A172 (cell line): ENCODE measurements around the gene CYP39A1. TPM values are rescaled to one million over a fixed set of nuclear protein-coding genes. Genes with fewer than 3 reads are reported as not detected.

Source experiments
- DNase-seq: peaks from one replicate; pipeline ENCODE4 v3.0.0-alpha.2; 2015; ENCODE audit warnings: low spot score
- total RNA-seq: library from RNA; depleted of rRNA; stranded (reverse); fragments of >200 nt; shearing (Covaris generic); gene quantifications from 2 replicates; pipeline ENCODE4 v1.2.3, GENCODE V29; 2014

CYP39A1 gene
- total RNA-seq, 1 experiment from 2014 or later, result not detected

- no peak for DNase-seq
These were observed 60.6 kb downstream of the CYP39A1 start for GRCh38 chr6:46592046-46592445.

GRCh38 chr6:46590765-46591164 is 61.9 kb downstream of the CYP39A1 start:
- DNase-seq, result no peak

- DNase-seq, result no peak
These were observed 65.7 kb downstream of the CYP39A1 start for GRCh38 chr6:46586906-46587305.

- DNase-seq, result no peak
These were observed 68.0 kb downstream of the CYP39A1 start for GRCh38 chr6:46584586-46584985.

- no peak for DNase-seq
These were observed 68.9 kb downstream of the CYP39A1 start for GRCh38 chr6:46583721-46584120.

- DNase-seq, result no peak
These were observed 69.5 kb downstream of the CYP39A1 start for GRCh38 chr6:46583081-46583480.

GRCh38 chr6:46581459-46582177 is 71.0 kb downstream of the CYP39A1 start:
- no peak for DNase-seq

- no peak for DNase-seq
These were observed 77.1 kb downstream of the CYP39A1 start for GRCh38 chr6:46575530-46575929.

- no peak for DNase-seq
These were observed 79.5 kb downstream of the CYP39A1 start for GRCh38 chr6:46573140-46573539.

- DNase-seq, result no peak
These were observed 87.1 kb downstream of the CYP39A1 start for GRCh38 chr6:46565531-46565930.

- no peak for DNase-seq
These were observed 88.7 kb downstream of the CYP39A1 start for GRCh38 chr6:46563924-46564323.

- no peak for DNase-seq
These were observed 96.6 kb downstream of the CYP39A1 start for GRCh38 chr6:46556053-46556452.

GRCh38 chr6:46555129-46555528 is 97.5 kb downstream of the CYP39A1 start:
- DNase-seq, result no peak

- no peak for DNase-seq
These were observed 103.5 kb downstream of the CYP39A1 start for GRCh38 chr6:46549155-46549554.

- no peak for DNase-seq
These were observed 111.1 kb downstream of the CYP39A1 start for GRCh38 chr6:46541556-46541955.

- no peak for DNase-seq
These were observed 112.8 kb downstream of the CYP39A1 start for GRCh38 chr6:46539866-46540265.

- no peak for DNase-seq
These were observed 113.7 kb downstream of the CYP39A1 start for GRCh38 chr6:46538800-46539480.

- DNase-seq, result no peak
These were observed 121.7 kb downstream of the CYP39A1 start for GRCh38 chr6:46530896-46531295.

GRCh38 chr6:46528961-46529750 is 123.5 kb downstream of the CYP39A1 start:
- no peak for DNase-seq

GRCh38 chr6:46526607-46527006 is 126.0 kb downstream of the CYP39A1 start:
- no peak for DNase-seq

- no peak for DNase-seq
These were observed 127.0 kb downstream of the CYP39A1 start for GRCh38 chr6:46525583-46525982.

- DNase-seq, result no peak
These were observed 131.1 kb downstream of the CYP39A1 start for GRCh38 chr6:46521464-46521971.
